Central memory CD8-positive, alpha-beta T cell (primary cell): ENCODE data around the gene TLK2.
"Not testable (repeated sequence)": the region's sequence is repeated elsewhere in the genome, so short reads cannot be mapped to it uniquely, and the experiment has no call there.

Experiments
- ATAC-seq: fragments of 150-1000 bp; cut with Tn5 transposase; replicated peaks from 2 replicates; pipeline ENCODE4 v1.10.0; 2022; ENCODE audit warnings: mild to moderate bottlenecking, moderate FRiP score, moderate number of reproducible peaks; ENCODE audit not compliant: poor library complexity, severe bottlenecking; ENCODE audit errors: extremely low read depth
- DNase-seq, 2 donors: peaks; one replicate each; pipeline ENCODE4 v3.0.0; 2021; ENCODE audit warnings: low spot score in 2 of 2
- H3K27ac Mint-ChIP-seq: one replicate; pipeline ENCODE4 v1.8.0; 2022; ENCODE audit warnings: low read depth, mild to moderate bottlenecking, moderate library complexity, mixed read lengths
- H3K27me3 Mint-ChIP-seq: one replicate; pipeline ENCODE4 v1.8.0; 2022; ENCODE audit warnings: mixed read lengths
- H3K36me3 Mint-ChIP-seq: one replicate; pipeline ENCODE4 v1.8.0; 2022; ENCODE audit warnings: mild to moderate bottlenecking, moderate library complexity, mixed read lengths; ENCODE audit not compliant: insufficient read depth
- H3K4me1 Mint-ChIP-seq: one replicate; pipeline ENCODE4 v1.8.0; 2022; ENCODE audit warnings: mixed read lengths
- H3K4me3 Mint-ChIP-seq: one replicate; pipeline ENCODE4 v1.8.0; 2022; ENCODE audit warnings: mild to moderate bottlenecking, moderate library complexity, mixed read lengths
- H3K9me3 Mint-ChIP-seq: one replicate; pipeline ENCODE4 v1.8.0; 2022; ENCODE audit warnings: mixed read lengths

TLK2 gene

GRCh38 chr17:62541073-62541472, 62.4 kb downstream of the TLK2 start:
- not testable (repeated sequence) for H3K9me3 Mint-ChIP-seq, ATAC-seq, DNase-seq, H3K4me3 Mint-ChIP-seq, H3K27me3 Mint-ChIP-seq
- peaks cover 24% of the 10 kb centered on the region for H3K4me1 Mint-ChIP-seq
- H3K36me3 Mint-ChIP-seq = peaks cover 33% of the 10 kb centered on the region
- H3K27ac Mint-ChIP-seq = peak overlapping the region; percentile 56

- H3K9me3 Mint-ChIP-seq, H3K27me3 Mint-ChIP-seq, ATAC-seq, H3K4me3 Mint-ChIP-seq, H3K27ac Mint-ChIP-seq, DNase-seq: not testable (repeated sequence)
- H3K4me1 Mint-ChIP-seq = peaks cover 29% of the 10 kb centered on the region
- H3K36me3 Mint-ChIP-seq = peaks cover 23% of the 10 kb centered on the region
Observed at GRCh38 chr17:62543278-62543775, 64.7 kb downstream of the TLK2 start.

- not testable (repeated sequence) for H3K9me3 Mint-ChIP-seq, DNase-seq, ATAC-seq, H3K4me3 Mint-ChIP-seq, H3K27me3 Mint-ChIP-seq, H3K27ac Mint-ChIP-seq
- H3K4me1 Mint-ChIP-seq = peaks cover 11% of the 10 kb centered on the region
- H3K36me3 Mint-ChIP-seq = peaks cover 16% of the 10 kb centered on the region
Observed at GRCh38 chr17:62546066-62546465, 67.4 kb downstream of the TLK2 start.

GRCh38 chr17:62552851-62553659, 74.4 kb downstream of the TLK2 start:
- H3K27ac Mint-ChIP-seq = peak overlapping the region; percentile 89
- not testable (repeated sequence) for H3K4me1 Mint-ChIP-seq, H3K27me3 Mint-ChIP-seq, H3K9me3 Mint-ChIP-seq
- peak; percentile 88 for ATAC-seq
- peak overlapping the region; percentile 64 for H3K4me3 Mint-ChIP-seq
- peak in 1 of 2 donors; percentile 31 for DNase-seq
- peaks cover 23% of the 10 kb centered on the region for H3K36me3 Mint-ChIP-seq

- H3K4me3 Mint-ChIP-seq, ATAC-seq, H3K27ac Mint-ChIP-seq, H3K9me3 Mint-ChIP-seq, H3K27me3 Mint-ChIP-seq, DNase-seq: not testable (repeated sequence)
- Mint-ChIP-seq H3K4me1 (peaks cover 18% of the 10 kb centered on the region), H3K36me3 (peaks cover 28% of the 10 kb centered on the region)
Observed at GRCh38 chr17:62557532-62557931, 78.9 kb downstream of the TLK2 start.

GRCh38 chr17:62558941-62559340, 80.3 kb downstream of the TLK2 start:
- H3K4me1 Mint-ChIP-seq = peaks cover 16% of the 10 kb centered on the region
- H3K27ac Mint-ChIP-seq, H3K4me3 Mint-ChIP-seq, ATAC-seq, H3K9me3 Mint-ChIP-seq, DNase-seq, H3K27me3 Mint-ChIP-seq: not testable (repeated sequence)
- H3K36me3 Mint-ChIP-seq = peaks cover 30% of the 10 kb centered on the region

- Mint-ChIP-seq H3K4me1 (peaks cover 23% of the 10 kb centered on the region), H3K36me3 (peaks cover 44% of the 10 kb centered on the region)
- H3K4me3 Mint-ChIP-seq, H3K27me3 Mint-ChIP-seq, ATAC-seq, H3K27ac Mint-ChIP-seq, DNase-seq, H3K9me3 Mint-ChIP-seq: not testable (repeated sequence)
Observed at GRCh38 chr17:62560971-62561370, 82.3 kb downstream of the TLK2 start.

- H3K9me3 Mint-ChIP-seq = no peaks in the 10 kb centered on the region
- no peak for ATAC-seq
- peaks cover 30% of the 10 kb centered on the region for H3K4me1 Mint-ChIP-seq
- no peak overlapping the region for H3K4me3 Mint-ChIP-seq
- H3K36me3 Mint-ChIP-seq = peaks cover 43% of the 10 kb centered on the region
- H3K27me3 Mint-ChIP-seq = no peaks in the 10 kb centered on the region
- H3K27ac Mint-ChIP-seq = no peak overlapping the region
- DNase-seq = no peak
Observed at GRCh38 chr17:62562656-62563055, 84.0 kb downstream of the TLK2 start.

GRCh38 chr17:62565817-62566216, 87.2 kb downstream of the TLK2 start:
- H3K4me1 Mint-ChIP-seq = peaks cover 24% of the 10 kb centered on the region
- peaks cover 45% of the 10 kb centered on the region for H3K36me3 Mint-ChIP-seq
- no peak overlapping the region for H3K4me3 Mint-ChIP-seq
- H3K9me3 Mint-ChIP-seq = no peaks in the 10 kb centered on the region
- ATAC-seq = no peak
- no peak for DNase-seq
- H3K27ac Mint-ChIP-seq = no peak overlapping the region
- H3K27me3 Mint-ChIP-seq = no peaks in the 10 kb centered on the region

GRCh38 chr17:62566996-62567578, 88.5 kb downstream of the TLK2 start:
- ATAC-seq (no peak), DNase-seq (no peak)
- H3K27ac Mint-ChIP-seq = no peak overlapping the region
- H3K9me3 Mint-ChIP-seq = no peaks in the 10 kb centered on the region
- peaks cover 19% of the 10 kb centered on the region for H3K4me1 Mint-ChIP-seq
- H3K36me3 Mint-ChIP-seq = peaks cover 41% of the 10 kb centered on the region
- no peak overlapping the region for H3K4me3 Mint-ChIP-seq
- H3K27me3 Mint-ChIP-seq = no peaks in the 10 kb centered on the region

GRCh38 chr17:62572488-62572887, 93.9 kb downstream of the TLK2 start:
- H3K27ac Mint-ChIP-seq = peak overlapping the region; percentile 57
- no peaks in the 10 kb centered on the region for H3K4me1 Mint-ChIP-seq
- H3K4me3 Mint-ChIP-seq = no peak overlapping the region
- ATAC-seq (no peak), DNase-seq (no peak)
- H3K36me3 Mint-ChIP-seq = peaks cover 50% of the 10 kb centered on the region
- H3K27me3 Mint-ChIP-seq = no peaks in the 10 kb centered on the region
- no peaks in the 10 kb centered on the region for H3K9me3 Mint-ChIP-seq

GRCh38 chr17:62572888-62573401, 94.3 kb downstream of the TLK2 start:
- H3K4me3 Mint-ChIP-seq = no peak overlapping the region
- peak overlapping the region; percentile 57 for H3K27ac Mint-ChIP-seq
- H3K27me3 Mint-ChIP-seq = no peaks in the 10 kb centered on the region
- H3K9me3 Mint-ChIP-seq = no peaks in the 10 kb centered on the region
- no peaks in the 10 kb centered on the region for H3K4me1 Mint-ChIP-seq
- peaks cover 50% of the 10 kb centered on the region for H3K36me3 Mint-ChIP-seq
- DNase-seq (no peak), ATAC-seq (no peak)
